GM12801 (cell line): ENCODE data around the gene AGBL3.

ENCODE experiments used
- CTCF ChIP-seq: IDR thresholded peaks from one replicate; pipeline ENCODE4 v1.5.1; 2011; ENCODE audit warnings: control low read depth; ENCODE audit not compliant: insufficient read length; ENCODE audit errors: extremely low read depth

The AGBL3 gene

DNA sequence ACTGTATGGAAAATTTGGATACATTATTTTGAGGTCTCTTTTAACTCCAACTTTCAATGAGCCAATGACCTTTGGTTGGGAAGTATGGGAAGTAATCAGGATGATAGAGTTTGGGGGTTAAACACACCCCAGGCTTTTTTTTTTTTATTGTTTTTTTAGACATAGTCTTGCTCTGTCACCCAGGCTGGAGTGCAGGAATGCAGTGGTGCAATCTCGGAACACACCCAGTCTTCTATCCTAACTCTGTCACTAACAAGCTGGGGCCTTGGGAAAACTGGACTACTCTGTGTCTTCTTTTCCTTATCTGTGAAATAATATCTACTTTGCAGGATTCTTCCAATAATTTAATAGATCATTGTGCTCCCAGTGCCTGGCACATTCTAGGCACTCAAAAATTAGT is 37.6 kb upstream of the AGBL3 start:
- TF ChIP-seq CTCF, result no peak

DNA sequence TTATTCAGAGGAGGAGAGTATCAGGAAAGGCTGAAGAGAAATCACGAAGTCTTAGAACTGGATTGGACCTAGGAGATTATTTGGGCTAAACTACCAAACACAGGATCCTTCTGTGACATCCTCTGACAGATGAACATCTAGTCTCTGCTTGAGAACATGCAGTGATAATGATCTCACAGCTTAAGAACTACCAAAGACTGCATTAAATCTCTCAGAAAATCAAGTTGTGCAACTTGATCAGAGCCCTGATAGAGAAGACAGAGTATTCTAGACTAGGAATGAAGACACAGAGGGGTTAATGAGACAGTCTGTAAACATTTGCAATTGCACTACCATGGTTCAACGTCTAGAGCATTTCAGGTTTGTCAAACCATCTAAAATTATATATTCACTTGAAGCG is 37.1 kb upstream of the AGBL3 start:
- TF ChIP-seq CTCF, result no peak

DNA sequence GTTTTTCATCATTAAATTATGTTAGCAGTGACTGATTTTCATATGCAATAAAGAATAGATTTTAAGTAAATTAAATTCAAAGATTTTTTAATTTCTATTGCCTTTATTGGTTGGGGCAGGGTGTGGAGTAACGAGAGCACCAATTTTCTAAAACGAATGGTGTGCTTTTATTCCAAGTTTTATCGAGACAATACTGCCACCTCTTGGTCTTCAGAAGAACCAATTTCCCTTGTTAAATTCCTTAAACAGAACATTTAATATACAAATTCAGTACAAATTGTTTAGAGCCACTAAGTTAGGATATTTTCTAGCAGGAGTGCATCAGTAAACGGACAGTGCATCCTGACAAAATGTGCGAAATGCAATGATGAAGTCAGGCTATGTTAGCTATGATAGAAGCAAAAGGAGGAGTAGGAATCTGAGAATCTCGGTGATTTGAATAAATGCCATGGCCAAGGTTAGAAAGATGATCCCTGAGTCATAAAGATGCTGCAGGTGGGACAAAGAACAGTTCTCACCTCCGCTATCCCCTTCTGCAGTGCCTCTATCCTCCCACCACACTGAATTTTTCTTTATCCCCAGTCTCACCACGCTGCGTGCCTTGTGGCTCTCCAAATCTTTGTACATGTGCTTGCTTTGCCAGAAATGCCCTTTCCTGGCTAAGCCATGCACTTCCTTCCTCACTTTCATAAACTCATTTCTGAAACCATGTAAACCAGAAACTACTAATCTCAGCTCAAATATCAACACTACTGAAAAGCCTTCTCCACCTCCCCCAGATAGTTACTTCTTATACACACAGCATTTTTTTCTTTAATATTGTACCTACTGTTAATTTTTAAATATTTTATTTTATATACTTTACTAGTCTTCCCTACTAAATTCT is 31.9 kb upstream of the AGBL3 start:
- TF ChIP-seq CTCF, result no peak

DNA sequence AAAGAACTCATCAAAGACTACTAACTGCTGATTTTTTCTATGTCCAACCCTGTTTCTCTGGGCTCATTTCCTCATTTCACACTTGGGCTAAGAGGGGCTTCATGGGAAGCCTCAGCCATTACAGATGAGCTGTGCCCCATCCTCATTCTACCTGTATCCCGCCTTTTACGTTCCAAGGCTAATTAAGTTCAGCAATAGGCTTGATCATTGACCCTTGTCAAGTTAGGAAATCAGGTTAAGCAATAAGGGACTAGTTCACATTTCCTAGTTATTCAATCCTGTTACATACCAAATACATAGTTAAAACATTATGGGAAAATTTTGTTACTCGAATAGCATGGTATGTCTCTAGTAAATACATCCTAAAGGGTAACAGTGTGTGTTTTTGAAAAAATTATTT is 29.3 kb upstream of the AGBL3 start:
- TF ChIP-seq CTCF, result no peak

- no peak for TF ChIP-seq CTCF
Measured at GRCh38 chr7:134959810-134960209, 26.5 kb upstream of the AGBL3 start.

GRCh38 chr7:134962270-134962780 is 24.0 kb upstream of the AGBL3 start:
- TF ChIP-seq CTCF, result no peak

- no peak for TF ChIP-seq CTCF
Measured at GRCh38 chr7:134963036-134963435, 23.3 kb upstream of the AGBL3 start.
